GM19043 (cell line): ENCODE measurements around the gene TENM3.

Experiments
- ATAC-seq: cut with Tn5 transposase; IDR thresholded peaks from one replicate; pipeline ENCODE4 v1.9.1; 2021; ENCODE audit warnings: low read depth; ENCODE audit not compliant: unreplicated experiment

Gene TENM3

DNA sequence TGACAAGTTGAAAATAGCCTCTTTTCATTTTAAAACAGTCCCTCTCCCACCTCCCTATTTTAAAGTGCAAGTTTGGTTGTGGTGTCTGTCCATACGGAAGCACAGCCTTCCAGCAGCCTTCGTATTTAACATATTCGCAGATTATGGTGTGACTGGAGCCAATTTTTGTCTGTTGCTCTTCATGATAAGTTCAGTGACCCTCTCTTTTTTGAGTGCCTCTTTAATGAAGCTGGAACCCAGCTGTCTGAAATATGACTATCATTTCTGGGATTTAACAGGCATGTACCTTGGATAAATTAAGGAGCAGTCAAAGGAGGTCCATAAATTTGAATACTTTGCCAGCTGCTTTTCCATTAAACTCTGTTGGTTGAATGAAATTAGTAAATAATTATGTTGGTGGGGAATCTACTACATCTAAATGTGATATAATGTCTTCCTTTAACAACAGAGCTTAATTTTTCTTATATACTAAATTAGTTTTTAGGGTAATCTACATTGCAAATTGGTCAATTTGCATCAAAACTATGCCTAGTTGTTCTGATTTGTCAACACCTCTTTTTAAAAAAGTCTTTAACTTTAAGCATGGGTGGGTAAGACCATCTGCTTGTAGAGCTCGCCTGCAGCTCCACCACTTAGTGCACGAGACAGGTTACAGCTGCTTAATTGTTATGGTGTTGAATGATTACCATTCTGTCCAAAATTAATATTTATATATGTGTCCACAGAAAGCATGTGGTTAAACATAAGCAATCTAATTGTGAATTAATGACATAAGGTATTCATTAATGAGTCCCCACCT, 457.4 kb downstream of the TENM3 start:
- no peak for ATAC-seq

DNA sequence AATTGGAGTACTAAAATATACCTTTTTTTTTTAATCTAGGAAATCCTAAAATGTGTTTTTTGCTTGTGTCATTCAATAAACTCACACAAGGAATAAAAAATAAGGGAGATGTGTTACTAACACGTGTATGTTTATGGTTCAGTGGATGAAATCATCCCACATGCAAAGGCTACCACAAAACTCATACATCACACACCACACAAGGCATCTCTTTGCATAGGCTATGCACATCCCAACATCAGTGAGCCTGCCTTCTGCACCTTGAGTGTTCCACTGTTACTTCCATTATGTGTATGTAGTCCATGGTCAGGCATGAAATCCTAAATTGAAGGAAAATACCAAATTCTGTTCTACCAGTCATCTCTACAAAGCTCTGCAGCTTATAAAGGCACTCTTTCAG, 460.9 kb downstream of the TENM3 start:
- ATAC-seq: no peak

DNA sequence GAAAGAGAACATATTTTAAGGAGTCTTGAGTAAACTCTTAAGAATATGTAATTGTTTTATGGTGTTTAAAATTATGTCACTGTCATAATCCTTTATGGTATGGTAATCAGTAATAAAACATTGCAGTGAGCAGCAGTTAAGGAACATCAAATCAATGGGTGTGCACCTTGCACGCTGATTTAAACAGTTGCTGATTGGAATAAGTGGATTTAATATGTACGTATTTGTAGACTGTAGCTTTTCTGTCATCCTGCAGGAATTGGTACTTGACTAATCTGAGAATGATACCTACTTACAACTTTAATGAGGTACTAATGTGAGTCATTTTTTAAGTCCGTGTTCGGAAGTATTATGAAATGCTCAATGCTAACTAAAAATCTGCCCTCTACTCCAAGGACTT, 461.7 kb downstream of the TENM3 start:
- no peak for ATAC-seq

DNA sequence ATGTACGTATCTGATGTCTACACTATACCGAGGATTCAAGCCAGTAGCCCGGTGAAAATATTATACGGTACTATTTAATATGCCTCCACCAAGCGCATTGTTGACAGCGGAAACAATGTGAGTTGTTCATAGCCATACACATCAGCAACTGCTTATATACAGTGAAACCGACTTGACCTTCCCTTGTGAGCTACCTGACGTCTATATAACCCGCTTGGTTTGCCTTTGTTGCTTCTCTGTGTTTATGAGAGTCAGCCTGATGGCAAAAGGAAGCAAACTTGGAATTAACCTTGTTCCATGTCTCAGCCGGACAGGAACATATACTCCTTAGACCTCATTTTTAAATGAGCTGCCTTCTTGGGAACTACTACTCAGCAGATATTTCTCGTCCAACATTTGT, 462.2 kb downstream of the TENM3 start:
- no peak for ATAC-seq

DNA sequence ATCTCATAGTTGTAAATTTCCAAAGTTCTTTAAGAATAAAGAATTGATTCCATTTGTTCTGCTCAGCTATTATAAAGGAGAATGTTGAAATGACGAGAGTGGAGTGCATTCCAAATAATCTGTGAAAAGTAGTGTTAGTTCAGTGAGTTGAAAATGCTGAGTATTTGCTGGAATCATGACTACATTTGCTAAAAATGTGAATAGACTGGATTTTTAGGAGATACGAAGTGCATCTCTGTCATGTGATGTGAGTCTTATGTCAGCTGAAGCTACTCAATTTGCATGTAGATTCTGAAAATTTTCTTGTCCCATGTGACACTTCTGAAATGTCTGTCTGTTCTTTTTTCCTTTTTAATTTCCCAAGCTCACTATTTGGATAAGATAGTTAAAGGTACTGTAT, 468.0 kb downstream of the TENM3 start:
- ATAC-seq: no peak

DNA sequence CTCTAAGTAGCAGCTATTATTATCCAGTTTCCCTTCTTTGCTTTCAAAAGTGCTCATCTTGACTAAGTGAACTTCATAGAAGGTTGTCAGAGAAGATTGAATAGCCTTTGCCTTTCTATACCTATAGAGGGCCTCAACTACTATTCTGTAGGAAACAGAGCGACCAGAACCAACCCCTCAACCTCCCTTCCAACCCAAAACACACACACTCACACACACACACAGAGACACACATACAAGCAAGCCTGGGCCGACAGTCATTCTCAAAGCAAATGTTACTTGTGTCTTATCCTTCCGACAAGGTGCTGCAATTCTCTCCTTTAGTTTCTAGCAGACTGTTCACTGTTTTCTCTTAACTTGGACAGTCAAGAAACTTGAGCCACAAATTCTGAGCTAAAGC, 472.3 kb downstream of the TENM3 start:
- ATAC-seq: no peak

DNA sequence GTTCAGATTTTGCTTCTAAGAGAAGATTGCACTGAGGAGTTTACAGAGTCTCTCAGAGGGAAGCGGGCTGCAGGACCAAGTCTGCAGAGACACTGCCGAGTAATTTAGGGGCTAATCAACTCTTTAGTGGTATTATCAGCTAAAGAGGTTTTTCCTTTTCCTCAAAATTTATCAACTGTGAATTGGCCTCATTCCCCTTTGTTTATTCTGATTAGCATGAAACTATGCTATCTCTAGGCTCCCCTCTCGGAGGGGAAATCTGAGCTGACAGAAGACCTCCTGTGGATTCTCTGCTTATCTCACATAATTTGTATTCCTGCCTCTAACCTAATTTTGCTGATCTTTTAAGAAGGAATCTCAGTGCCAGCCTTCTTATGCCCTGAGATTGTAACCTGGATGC, 473.0 kb downstream of the TENM3 start:
- ATAC-seq: no peak

DNA sequence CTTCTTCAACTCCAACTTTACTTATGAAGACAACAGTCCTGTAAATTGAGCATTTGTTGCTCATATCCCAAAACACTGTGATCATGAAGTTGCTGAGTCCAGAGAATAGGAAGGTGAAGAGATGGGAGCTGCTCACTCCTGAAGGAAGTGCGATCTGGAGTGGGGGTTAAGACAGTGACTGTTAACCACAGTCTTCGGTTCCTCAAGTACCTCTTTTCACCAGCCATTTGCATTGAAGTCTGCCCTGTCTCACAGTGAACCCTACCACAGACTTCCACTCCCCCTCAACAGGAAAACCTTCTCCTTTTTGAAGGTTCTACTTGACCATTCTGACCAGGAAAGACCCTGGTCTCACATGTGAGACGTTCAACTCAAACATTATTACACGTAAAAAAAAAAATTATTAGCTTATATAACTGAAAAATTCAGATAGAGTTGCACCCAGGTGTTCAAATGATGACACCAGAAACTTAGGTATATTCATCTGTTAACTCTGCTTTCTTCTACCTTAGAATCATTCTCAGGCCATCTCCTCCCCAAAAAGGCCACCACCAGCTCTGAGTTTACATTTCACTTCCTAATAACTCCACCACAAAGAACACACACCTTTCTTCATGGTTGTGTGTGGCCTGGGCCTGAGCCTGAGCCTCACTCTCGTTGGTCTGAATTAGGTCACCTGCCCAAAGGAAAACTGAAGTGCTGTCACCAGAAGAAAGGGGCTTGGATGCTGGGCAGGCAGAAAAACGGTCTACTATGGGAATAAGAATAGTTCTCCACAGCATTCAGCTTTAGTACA, 474.8 kb downstream of the TENM3 start:
- peak; percentile 53 for ATAC-seq

DNA sequence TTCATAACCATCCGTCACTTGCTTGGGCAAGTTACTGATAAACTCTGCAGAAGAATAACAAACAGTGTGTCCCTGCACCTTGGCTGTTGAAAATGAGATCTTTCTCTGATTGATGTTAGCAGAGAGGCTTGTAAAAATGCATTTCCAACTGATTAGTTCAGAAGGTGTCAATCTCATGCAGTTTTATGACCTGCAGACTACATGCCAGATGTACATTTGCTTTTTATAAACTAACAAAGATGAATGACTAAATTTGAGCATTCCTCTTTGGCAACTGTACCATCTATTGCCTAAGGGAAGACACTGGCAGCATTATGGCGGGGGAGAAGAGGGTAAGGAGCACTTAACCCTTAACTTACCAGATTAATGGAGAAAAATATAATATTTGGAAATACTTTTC, 481.2 kb downstream of the TENM3 start:
- ATAC-seq: no peak

DNA sequence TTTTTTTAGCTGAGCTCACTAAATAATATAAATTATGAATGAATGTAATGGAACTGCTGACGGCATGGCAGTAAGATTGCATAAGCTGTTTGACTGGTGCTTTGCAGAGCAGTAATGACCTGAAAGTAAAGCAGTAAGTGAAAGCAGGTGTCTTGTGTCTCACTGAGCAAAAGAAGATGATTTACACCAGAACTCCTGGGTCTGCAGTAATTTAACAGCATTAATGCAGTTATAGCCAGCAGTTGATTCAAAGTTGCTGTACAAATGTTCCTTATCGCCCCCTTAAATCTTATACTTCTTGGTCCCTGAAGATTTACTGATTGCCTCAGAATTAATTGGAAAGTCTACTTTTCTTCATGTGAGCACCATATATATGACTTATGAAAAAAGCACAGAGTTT, 486.3 kb downstream of the TENM3 start:
- no peak for ATAC-seq

DNA sequence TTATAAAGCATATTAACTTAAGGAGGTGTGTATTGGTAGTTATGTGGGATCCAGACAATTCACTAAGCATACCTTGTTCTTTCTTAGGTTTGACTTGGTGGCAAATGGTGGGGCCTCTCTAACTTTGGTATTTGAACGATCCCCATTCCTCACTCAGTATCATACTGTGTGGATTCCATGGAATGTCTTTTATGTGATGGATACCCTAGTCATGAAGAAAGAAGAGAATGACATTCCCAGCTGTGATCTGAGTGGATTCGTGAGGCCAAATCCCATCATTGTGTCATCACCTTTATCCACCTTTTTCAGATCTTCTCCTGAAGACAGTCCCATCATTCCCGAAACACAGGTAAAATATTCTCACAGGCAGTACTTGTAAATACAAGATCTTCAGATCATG, 487.6 kb downstream of the TENM3 start:
- no peak for ATAC-seq

DNA sequence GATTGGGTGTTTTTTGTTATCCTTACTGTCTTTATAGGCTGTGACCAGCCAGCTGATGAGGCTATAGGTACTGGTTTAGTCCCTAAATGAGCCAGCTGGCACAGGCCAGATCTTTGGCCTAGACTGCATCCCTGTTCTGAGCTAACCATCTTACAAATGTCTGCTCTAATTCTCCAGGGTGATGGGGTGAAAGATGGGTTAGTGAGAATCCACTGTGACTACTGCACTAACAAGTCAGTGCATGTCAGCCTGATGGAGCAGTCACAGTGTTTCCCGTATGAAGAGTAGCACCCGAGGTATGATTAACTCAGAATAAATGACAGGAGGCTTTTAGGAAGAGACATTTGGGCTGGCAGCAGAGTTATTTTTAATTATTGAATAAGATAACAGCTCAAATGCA, 493.0 kb downstream of the TENM3 start:
- no peak for ATAC-seq

DNA sequence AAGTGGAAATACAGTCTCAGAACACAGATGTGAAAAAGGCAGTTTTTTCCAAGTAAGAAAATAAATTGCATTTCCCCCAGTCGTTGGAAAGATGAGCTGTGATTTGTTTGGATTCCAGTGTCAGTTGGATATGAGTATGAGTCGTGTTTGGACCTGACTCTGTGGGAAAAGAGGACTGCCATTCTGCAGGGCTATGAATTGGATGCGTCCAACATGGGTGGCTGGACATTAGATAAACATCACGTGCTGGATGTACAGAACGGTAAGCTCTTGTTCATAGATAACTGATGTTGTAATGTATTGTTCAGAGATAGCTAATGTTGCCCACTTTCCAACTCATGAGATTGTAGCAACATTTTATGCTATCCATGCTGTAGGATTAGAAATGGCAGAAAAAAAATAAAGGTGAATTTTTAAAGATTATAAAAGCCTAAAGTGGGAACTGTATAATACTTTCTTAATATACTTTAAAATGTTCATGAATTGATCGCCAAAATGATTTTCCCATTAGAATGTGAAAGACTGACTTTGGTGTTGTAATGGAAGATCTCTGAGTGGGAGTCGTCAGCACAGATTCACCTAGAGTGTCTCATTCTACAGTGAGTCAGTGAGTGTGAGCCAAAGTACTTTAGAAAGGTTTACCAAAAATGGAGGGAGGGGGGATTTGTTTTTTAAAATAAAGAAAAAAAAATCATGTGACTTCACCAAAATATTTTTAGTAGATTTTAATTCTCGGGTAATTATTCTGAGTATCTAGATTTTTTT, 495.3 kb downstream of the TENM3 start:
- ATAC-seq: no peak

DNA sequence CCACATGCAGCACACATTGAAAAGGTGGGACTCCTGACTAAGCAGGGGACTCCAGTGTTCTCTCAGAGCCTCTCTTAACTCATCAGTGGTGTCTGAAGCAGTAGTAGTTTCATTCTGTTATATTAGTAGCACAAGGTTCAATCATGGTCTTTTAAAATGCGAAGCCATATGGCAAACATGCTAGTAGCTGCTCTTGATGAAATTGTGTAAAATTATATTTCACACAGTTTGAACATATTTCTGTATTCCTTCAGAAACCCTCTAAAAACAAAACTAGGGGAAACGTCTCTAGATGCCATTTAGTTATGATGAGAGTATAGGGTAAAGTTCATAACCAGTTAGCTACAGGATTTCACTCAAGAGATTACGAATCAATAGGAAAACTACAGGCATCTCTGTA, 497.1 kb downstream of the TENM3 start:
- no peak for ATAC-seq

DNA sequence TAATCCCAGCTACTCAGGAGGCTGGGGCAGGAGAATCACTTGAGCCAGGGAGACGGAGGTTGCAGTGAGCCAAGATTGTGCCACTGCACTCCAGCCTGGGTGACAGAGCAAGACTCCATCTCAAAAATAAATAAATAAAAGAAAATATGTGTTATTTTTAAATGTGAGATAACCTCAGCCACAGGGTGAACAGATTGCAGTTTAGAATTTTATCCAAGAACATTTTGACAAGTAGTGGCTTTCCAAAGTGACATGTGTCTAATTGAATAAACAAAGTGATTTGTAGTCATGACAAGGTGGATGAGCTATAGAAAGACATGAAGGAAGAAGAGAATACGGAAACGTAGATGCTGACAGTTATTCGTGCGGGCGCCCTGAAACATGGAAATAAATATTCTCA, 497.9 kb downstream of the TENM3 start:
- no peak for ATAC-seq

DNA sequence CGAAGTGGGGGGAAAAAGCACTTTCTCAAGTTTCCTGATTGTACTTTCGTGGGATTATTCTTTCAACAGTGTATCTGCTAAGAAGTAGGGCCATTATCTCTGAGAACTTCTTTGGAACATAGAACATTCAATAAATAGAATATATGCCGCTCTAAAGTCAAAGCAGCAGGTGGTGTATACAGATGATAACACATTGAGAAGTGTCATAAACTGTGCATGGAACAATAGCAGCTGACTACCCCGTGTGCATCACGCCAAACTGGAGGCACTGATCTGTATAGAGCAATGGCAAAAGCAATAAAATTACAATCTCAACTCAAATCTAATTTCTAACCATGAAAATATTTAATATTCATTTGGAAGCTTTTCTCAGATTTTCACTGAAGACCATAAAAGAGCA, 498.7 kb downstream of the TENM3 start:
- no peak for ATAC-seq

DNA sequence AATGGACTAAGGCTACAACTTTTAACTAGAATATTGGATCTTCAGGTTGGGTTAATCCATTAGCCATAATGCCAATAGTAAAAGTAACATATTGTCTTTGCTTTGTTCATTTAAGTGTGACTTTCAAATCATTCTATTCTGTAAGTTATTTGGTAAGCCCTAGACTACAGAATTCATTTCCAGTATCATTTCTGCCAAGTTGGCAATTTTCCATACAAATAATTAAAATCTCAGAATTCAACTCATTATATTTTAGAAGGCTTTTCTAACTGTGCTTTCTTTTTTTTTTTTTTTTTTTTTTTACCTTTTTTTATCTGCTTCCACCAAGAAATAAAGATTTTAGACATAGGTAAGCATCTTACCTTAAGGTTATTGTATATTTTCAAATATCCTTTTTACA, 500.6 kb downstream of the TENM3 start:
- no peak for ATAC-seq

DNA sequence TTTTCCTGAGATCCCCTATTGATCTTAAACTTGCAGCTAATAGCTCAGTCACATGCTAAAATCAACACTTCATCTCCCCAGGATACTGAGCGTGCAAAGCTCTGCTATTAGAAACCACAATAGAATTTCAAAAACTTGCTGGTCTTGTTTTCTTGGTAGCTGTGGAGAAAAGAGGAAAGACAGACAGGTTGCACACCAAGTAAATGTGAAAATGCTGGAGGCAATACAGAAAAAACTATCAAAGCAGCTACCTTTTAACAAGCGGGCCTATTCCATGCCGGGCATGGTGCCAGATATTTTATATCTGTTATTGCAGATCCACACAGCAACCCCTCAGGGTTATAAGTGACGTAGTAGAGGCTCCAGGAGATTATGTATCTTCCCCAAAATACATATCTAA, 502.0 kb downstream of the TENM3 start:
- no peak for ATAC-seq

DNA sequence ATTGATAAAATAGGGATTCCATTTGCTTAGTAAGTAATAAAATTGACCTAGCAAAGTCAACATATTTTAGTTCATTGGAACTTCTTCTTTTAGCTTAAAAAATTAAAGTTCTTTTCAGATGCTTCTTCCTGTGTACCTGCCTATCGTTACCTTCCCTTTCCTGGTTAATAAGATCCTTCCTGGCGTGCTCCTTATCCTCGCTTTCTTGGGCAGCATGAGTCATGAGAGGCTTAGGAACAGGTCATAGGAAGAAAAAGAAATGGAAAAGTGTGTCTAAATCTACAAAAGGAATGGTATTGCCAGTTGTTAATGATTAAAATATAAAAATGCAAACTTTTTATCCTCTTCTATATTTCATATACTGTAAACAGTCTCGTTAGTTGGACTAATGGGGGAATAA, 503.7 kb downstream of the TENM3 start:
- ATAC-seq: no peak

DNA sequence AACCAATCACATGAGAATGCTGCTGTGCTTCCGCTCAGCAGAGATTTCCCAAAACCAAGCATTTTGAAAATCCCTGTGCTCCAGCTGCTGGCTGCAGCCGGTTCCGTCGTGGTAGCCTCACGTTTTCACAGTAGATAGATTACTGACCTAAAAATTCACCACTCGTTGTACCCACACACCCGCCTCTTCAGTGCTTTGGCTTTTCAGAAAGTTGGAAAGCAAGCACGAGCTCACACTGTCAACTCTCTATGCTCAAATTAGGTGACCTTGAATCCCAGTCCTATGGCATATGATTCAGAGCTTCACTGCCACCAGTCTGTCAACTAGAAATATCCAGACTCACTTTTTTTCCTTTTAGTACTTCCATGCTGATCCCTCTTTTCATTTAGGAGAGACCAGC, 505.1 kb downstream of the TENM3 start:
- no peak for ATAC-seq

DNA sequence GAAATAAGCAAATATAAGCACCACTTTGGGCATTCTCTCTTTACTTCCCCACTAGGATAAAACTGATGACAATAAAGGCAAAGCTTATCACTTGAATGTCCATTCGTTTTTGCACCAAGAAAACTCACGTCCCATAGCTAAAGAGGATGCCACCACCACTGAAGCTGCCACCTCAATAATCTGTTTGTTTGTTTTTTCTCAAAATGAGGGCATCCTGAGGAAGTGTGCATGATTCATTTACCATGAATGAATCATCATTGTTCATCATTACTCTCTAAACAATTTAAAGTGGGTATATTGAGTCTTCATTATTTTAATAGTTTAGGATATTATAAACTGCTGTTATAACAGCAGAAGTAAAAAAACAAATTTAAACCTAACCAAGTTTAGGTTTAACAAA, 505.7 kb downstream of the TENM3 start:
- ATAC-seq: no peak
